ENCODE results near the gene CDH4. TPM values are rescaled to one million over a fixed set of nuclear protein-coding genes. Genes with fewer than 3 reads are reported as not detected.

Gene CDH4
- total RNA-seq, 2 donors from 2014 or later, result not detected

GRCh38 chr20:61699495-61700374 lies 447.7 kb downstream of the CDH4 start:
- Mint-ChIP-seq H3K9me3 (no peaks in the 10 kb centered on the region), H3K4me1 (ENCODE audit: low read depth in 2 of 2) (no peaks in the 10 kb centered on the region), H3K27me3 (no peaks in the 10 kb centered on the region), H3K4me3 (no peak overlapping the region), H3K36me3 (no peaks in the 10 kb centered on the region), H3K27ac (no peak overlapping the region)
- DNase-seq (ENCODE audit: low spot score), result peak; percentile 26
- ATAC-seq, result no peak

DNA sequence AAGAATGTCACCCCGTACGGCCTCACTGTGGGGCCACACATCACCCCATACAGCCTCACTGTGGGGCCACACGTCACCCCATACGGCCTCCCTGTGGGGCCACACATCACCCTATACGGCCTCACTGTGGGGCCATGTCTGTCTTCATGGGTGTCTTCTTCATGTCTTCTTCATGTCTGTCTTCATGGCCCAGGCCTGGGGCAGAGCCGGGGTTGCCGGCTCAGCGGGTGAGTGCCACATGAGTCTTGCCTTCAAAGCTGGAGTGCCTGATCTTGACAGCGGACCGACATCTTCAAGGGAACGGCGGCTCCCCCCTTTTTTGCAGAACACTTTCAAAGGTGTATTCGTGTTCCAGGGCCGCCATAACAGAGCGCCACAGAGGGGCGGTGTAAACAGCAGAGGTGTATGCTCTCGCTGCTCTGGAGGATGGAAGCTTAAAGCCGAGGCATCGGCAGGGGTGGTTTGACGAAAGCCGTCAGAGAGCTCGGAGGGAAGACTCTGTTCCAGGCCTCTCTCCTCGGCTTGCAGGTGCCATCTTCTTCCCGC lies 448.6 kb downstream of the CDH4 start:
- ATAC-seq, result no peak

DNA sequence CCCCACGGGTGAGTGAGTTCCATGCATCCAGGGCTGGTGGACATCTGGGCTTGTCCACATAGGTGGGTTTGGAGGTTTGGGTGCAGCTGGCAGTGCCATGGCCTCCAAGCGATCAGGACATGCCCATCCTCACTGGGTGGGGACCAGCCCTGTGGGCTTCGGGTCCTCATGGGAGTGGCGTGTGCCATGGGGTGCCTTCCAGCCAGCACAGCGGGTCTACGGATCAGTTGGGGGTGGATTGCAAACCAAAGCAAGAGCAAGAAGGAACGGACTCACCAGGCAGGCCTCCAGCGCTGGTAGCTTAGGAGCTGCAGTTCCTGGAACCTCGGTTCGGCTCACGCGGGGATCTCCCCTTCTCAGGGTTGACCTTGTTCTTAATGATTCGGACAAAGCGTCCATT lies 449.3 kb downstream of the CDH4 start:
- Mint-ChIP-seq H3K4me3 (no peak overlapping the region), H3K36me3 (no peaks in the 10 kb centered on the region), H3K27me3 (no peaks in the 10 kb centered on the region), H3K9me3 (no peaks in the 10 kb centered on the region), H3K27ac (no peak overlapping the region), H3K4me1 (ENCODE audit: low read depth in 2 of 2) (no peaks in the 10 kb centered on the region)
- no peak for ATAC-seq
- no peak for DNase-seq (ENCODE audit: low spot score)

More for the DNA sequence above, 448.6 kb downstream of the CDH4 start:
- H3K4me1 Mint-ChIP-seq (ENCODE audit: low read depth in 2 of 2), result no peaks in the 10 kb centered on the region
- H3K27me3 Mint-ChIP-seq, result no peaks in the 10 kb centered on the region
- DNase-seq (ENCODE audit: low spot score), result no peak
- H3K36me3 Mint-ChIP-seq, result no peaks in the 10 kb centered on the region
- H3K27ac Mint-ChIP-seq, result no peak overlapping the region
- no peaks in the 10 kb centered on the region for H3K9me3 Mint-ChIP-seq
- H3K4me3 Mint-ChIP-seq, result no peak overlapping the region

DNA sequence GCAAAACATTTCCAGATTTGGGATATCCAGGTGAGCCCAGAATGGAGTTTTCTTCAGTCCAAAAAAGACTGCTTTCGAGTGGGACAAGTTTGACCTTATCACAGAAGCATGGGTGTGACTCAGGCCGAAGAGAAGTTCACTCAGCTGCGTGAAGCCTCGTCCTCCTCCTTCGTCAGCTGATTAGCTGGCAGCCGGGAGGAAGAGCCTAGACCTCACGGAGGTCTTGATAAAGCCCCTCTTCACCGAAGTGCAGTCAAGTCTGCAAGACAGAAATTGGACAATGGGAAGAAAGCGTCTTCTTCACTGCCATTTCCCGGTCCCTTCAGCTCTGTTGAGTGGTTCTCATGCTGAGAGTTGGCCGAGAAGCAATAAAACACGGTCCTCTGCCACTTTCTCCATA lies 449.7 kb downstream of the CDH4 start:
- Mint-ChIP-seq H3K9me3 (no peaks in the 10 kb centered on the region), H3K27me3 (no peaks in the 10 kb centered on the region), H3K4me1 (ENCODE audit: low read depth in 2 of 2) (no peaks in the 10 kb centered on the region), H3K27ac (no peak overlapping the region), H3K4me3 (no peak overlapping the region), H3K36me3 (no peaks in the 10 kb centered on the region)
- DNase-seq (ENCODE audit: low spot score) (no peak), ATAC-seq (no peak)

DNA sequence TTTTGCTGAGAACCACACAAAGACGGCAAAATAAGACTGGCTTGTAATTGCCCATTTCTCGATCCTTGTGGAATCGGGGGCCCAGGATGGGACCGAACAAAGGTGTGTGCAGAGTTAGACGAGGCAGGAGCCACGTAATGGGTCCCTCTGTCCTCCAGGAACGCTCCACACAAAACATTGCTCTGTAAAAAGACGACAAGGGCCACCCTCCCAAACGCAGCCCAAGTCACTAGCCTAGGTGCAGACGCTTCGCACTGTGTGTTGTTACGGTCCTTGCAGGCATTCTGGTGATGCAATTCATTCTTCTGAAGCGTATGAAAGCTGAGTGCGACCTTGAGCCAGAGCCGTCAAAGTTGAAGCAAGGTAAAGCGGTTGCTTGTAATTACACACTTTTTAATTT lies 450.2 kb downstream of the CDH4 start:
- Mint-ChIP-seq H3K9me3 (no peaks in the 10 kb centered on the region), H3K36me3 (no peaks in the 10 kb centered on the region), H3K4me1 (ENCODE audit: low read depth in 2 of 2) (no peaks in the 10 kb centered on the region), H3K4me3 (no peak overlapping the region), H3K27ac (no peak overlapping the region), H3K27me3 (no peaks in the 10 kb centered on the region)
- DNase-seq (ENCODE audit: low spot score) (no peak), ATAC-seq (no peak)

DNA sequence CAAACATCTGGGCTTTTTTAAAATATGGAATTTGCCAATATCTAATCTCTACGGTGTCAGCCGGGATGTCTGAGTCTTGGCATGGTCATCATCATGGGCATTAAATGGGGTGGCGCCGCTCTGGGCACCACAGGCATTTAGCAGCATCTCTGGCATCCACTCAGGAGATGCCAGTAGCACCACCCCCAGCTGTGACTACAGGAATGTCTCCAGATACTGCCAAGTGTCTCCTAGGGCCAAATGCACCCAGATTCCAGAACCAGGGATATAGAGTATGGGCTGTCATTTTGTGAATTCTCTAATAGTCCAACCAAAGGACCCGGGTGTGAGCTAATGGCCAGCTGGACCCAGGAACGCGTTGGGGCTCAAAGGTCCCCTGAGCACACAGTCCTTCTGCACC lies 452.6 kb downstream of the CDH4 start:
- Mint-ChIP-seq H3K27me3 (no peaks in the 10 kb centered on the region), H3K27ac (no peak overlapping the region), H3K4me1 (ENCODE audit: low read depth in 2 of 2) (no peaks in the 10 kb centered on the region), H3K36me3 (no peaks in the 10 kb centered on the region), H3K9me3 (no peaks in the 10 kb centered on the region), H3K4me3 (no peak overlapping the region)
- DNase-seq (ENCODE audit: low spot score) (no peak), ATAC-seq (no peak)

- no peaks in the 10 kb centered on the region for H3K36me3 Mint-ChIP-seq
- H3K9me3 Mint-ChIP-seq, result no peaks in the 10 kb centered on the region
- no peaks in the 10 kb centered on the region for H3K4me1 Mint-ChIP-seq (ENCODE audit: low read depth in 2 of 2)
- no peak for DNase-seq (ENCODE audit: low spot score)
- no peaks in the 10 kb centered on the region for H3K27me3 Mint-ChIP-seq
- ATAC-seq, result no peak
- no peak overlapping the region for H3K27ac Mint-ChIP-seq
- H3K4me3 Mint-ChIP-seq, result no peak overlapping the region
Measured at GRCh38 chr20:61705386-61706258, 453.6 kb downstream of the CDH4 start.

- no peaks in the 10 kb centered on the region for H3K27me3 Mint-ChIP-seq
- no peaks in the 10 kb centered on the region for H3K36me3 Mint-ChIP-seq
- no peaks in the 10 kb centered on the region for H3K9me3 Mint-ChIP-seq
- H3K4me1 Mint-ChIP-seq (ENCODE audit: low read depth in 2 of 2), result no peaks in the 10 kb centered on the region
- ATAC-seq (no peak), DNase-seq (ENCODE audit: low spot score) (no peak)
- H3K4me3 Mint-ChIP-seq, result no peak overlapping the region
- no peak overlapping the region for H3K27ac Mint-ChIP-seq
Measured at GRCh38 chr20:61706259-61706961, 454.3 kb downstream of the CDH4 start.

DNA sequence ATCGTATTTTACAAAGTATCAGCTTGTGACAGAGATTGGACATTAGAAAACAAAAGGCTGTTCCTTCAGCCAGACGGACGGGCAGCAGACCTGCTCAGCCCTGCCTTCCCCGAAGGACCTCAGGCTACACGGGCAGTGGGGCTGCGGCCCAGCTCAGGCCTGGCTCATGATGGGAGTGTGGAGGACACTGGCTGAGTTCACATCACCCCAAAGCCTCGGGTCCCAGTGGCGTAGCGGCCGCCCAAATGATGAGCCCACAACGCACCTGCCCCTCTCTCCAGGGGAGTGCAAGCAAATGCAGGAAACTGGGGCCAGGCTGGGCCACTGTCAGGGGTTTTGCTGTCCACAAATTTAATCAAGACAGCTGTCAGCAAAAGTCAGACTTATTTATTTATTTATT lies 456.8 kb downstream of the CDH4 start:
- DNase-seq (ENCODE audit: low spot score) (no peak), ATAC-seq (no peak)
- no peaks in the 10 kb centered on the region for H3K4me1 Mint-ChIP-seq (ENCODE audit: low read depth in 2 of 2)
- H3K27me3 Mint-ChIP-seq, result no peaks in the 10 kb centered on the region
- H3K9me3 Mint-ChIP-seq, result no peaks in the 10 kb centered on the region
- H3K27ac Mint-ChIP-seq, result no peak overlapping the region
- H3K36me3 Mint-ChIP-seq, result no peaks in the 10 kb centered on the region
- H3K4me3 Mint-ChIP-seq, result no peak overlapping the region

DNA sequence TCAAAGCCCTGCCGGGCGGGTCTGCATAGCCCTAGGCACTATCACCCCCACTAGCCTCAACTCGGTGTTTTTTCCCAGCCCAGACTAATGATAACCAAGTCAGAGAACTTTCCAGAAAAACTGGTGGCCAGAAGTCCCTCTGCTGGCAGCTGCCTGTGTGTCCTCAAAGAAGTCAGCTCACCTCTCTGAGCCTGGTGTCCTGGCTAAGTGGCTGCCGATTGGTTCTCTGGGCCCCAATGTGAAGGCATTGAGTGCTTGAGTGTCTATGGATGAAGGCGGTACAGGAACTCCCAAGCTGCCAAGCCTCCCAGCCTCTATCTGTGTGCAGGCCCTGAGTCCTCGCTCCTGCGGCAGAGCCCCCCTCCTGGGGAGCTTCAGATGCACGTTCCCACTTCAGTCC lies 458.0 kb downstream of the CDH4 start:
- no peak for ATAC-seq
- H3K4me3 Mint-ChIP-seq, result no peak overlapping the region
- no peaks in the 10 kb centered on the region for H3K9me3 Mint-ChIP-seq
- no peak for DNase-seq (ENCODE audit: low spot score)
- H3K27me3 Mint-ChIP-seq, result no peaks in the 10 kb centered on the region
- H3K4me1 Mint-ChIP-seq (ENCODE audit: low read depth in 2 of 2), result no peaks in the 10 kb centered on the region
- no peak overlapping the region for H3K27ac Mint-ChIP-seq
- no peaks in the 10 kb centered on the region for H3K36me3 Mint-ChIP-seq

DNA sequence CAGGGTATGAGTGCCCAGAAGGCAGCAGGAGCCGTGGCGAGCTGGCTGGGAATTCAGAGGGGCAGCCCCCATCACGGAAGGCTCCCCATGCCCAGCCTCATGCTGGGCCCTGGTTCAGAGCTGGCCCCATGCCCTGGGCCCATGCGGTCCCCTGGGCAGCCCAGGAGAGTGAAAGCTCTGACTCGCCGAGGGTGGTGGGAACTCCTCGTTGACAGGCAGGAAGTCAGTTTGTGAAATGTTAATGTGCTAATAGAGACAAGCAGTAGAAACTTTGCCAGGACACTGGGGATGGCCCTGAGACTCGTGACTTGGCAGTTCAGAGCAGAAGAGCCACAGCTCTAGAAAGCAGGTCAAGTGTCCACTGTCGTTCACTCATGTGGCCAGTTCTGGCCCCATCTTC lies 460.6 kb downstream of the CDH4 start:
- Mint-ChIP-seq H3K27me3 (no peaks in the 10 kb centered on the region), H3K36me3 (no peaks in the 10 kb centered on the region), H3K27ac (no peak overlapping the region), H3K9me3 (no peaks in the 10 kb centered on the region), H3K4me3 (no peak overlapping the region), H3K4me1 (ENCODE audit: low read depth in 2 of 2) (no peaks in the 10 kb centered on the region)
- DNase-seq (ENCODE audit: low spot score) (no peak), ATAC-seq (no peak)

DNA sequence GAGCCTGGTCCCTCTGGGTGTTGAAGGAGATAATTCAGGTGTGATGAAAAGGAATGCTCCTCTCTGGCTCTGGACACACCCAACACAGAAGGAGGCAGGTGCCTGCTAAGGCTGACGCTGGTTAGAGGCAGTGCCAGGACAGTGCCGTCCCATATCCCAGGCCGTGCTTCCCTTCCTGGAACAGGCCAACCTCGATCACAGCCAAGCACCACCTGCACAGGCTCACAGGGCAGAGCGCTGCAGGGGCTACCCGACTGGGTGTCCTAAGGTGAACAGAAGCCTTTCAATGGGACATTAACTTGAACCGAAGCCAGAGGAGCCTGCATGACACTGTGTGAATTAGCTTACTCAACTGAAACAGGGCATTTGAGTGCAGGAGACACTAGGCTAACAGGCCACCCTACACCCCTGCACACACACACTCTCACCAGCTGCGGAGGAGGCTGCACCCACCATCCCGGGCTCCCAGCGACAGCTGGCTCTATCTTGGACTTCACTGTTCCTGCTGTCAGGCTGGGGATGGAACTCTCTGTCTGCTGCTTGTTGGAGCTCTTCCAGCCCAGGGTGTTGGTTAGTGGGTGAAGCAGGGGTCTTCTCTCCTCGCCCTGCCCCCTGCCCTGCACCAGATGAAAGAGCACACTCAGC lies 466.4 kb downstream of the CDH4 start:
- Mint-ChIP-seq H3K27me3 (no peaks in the 10 kb centered on the region), H3K36me3 (no peaks in the 10 kb centered on the region), H3K4me3 (peak overlapping the region; percentile 77), H3K27ac (peak overlapping the region in 1 of 2 donors; percentile 86), H3K9me3 (no peaks in the 10 kb centered on the region), H3K4me1 (ENCODE audit: low read depth in 2 of 2) (peaks cover 8 to 13% of the 10 kb centered on the region in 2 donors)
- no peak for DNase-seq (ENCODE audit: low spot score)
- no peak for ATAC-seq

- peak overlapping the region; percentile 66 to 86 for H3K27ac Mint-ChIP-seq
- DNase-seq (ENCODE audit: low spot score), result no peak
Measured at GRCh38 chr20:61719691-61720347, 467.8 kb downstream of the CDH4 start.

More at GRCh38 chr20:61719691-61720347, 467.8 kb downstream of the CDH4 start:
- H3K4me3 Mint-ChIP-seq, result peak overlapping the region; percentile 77
- H3K9me3 Mint-ChIP-seq, result no peaks in the 10 kb centered on the region
- ATAC-seq, result peak; percentile 48 to 63
- H3K36me3 Mint-ChIP-seq, result no peaks in the 10 kb centered on the region
- peaks cover 8 to 13% of the 10 kb centered on the region in 2 donors for H3K4me1 Mint-ChIP-seq (ENCODE audit: low read depth in 2 of 2)
- no peaks in the 10 kb centered on the region for H3K27me3 Mint-ChIP-seq

Measured in natural killer cell treated with Interleukin-12 subunit alpha and Interleukin-12 subunit beta and Interleukin-15 and Interleukin-18, amount 100 ng/mL, for 72 hours (primary cell).